ENCODE data around the gene PCED1B. TPM values are rescaled to one million over a fixed set of nuclear protein-coding genes. Genes with fewer than 3 reads are reported as not detected.

The PCED1B gene
- total RNA-seq, 1 experiment from 2014 or later = 0.86 TPM

GRCh38 chr12:47192051-47192450, 112.6 kb downstream of the PCED1B start:
- Histone ChIP-seq H2AFZ (ENCODE audit: low read depth, low read length, poor library complexity, severe bottlenecking) (no peak overlapping the region), H3K27ac (ENCODE audit: low read depth, low read length) (no peak overlapping the region), H3K27me3 (ENCODE audit: insufficient read depth, low read length) (no peaks in the 10 kb centered on the region), H3K4me1 (ENCODE audit: control insufficient read depth in 1 of 2, insufficient read depth in 2 of 2, low read length in 2 of 2) (0 out of 4 replicates have a peak, but pooled peaks cover 0 to 3% of the 10 kb centered on the region in 2 experiments), H3K36me3 (ENCODE audit: control insufficient read depth in 1 of 2, insufficient read depth in 2 of 2, low read length in 2 of 2) (no peaks in the 10 kb centered on the region), H3K9me3 (ENCODE audit: control insufficient read depth in 1 of 2, insufficient read depth in 1 of 2, low read depth in 1 of 2, low read length in 2 of 2) (no peaks in the 10 kb centered on the region), H3K9me2 (ENCODE audit: insufficient read depth) (no peaks in the 10 kb centered on the region), H3K79me2 (ENCODE audit: insufficient read depth, low read length) (no peaks in the 10 kb centered on the region), H4K20me1 (ENCODE audit: insufficient read depth) (no peaks in the 10 kb centered on the region), H3K9ac (ENCODE audit: low read length) (no peak overlapping the region), H3K4me2 (ENCODE audit: low read length) (no peak overlapping the region), H3K4me3 (replicated peaks in 1 of 2; ENCODE audit: low read depth in 1 of 2, low read length in 2 of 2) (no peak overlapping the region)
- POLR2A ChIA-PET = no interaction called here
- CTCF ChIA-PET = no interaction called here
- RAD21 ChIA-PET (ENCODE audit: low non-redundant PET in 1 of 2, low total read pairs in 2 of 2, uncharacterized antibody in 2 of 2, unreplicated experiment in 2 of 2) = no interaction called here
- ATAC-seq (no peak), DNase-seq (ENCODE audit: low read depth, low spot score) (no peak)
- no TSS peak for BruUV-seq (replicated peaks)
- TF ChIP-seq TCF7L2 (IDR thresholded peaks at IDR 0.05; ENCODE audit: borderline replicate concordance, extremely low read depth, insufficient read depth, insufficient read length) = no peak
- TF ChIP-seq ZBTB33 (IDR thresholded peaks at IDR 0.05; ENCODE audit: extremely low read depth, insufficient replicate concordance, low read length) = no peak
- intact Hi-C loops (cut with micrococcal nuclease) = no loop called here

- no peaks in the 10 kb centered on the region for H3K79me2 ChIP-seq (ENCODE audit: insufficient read depth, low read length)
- H2AFZ ChIP-seq (ENCODE audit: low read depth, low read length, poor library complexity, severe bottlenecking) = no peak overlapping the region
- H4K20me1 ChIP-seq (ENCODE audit: insufficient read depth) = no peaks in the 10 kb centered on the region
- POLR2A ChIA-PET = no interaction called here
- ATAC-seq (no peak), DNase-seq (ENCODE audit: low read depth, low spot score) (no peak)
- H3K36me3 ChIP-seq (ENCODE audit: control insufficient read depth in 1 of 2, insufficient read depth in 2 of 2, low read length in 2 of 2) = no peaks in the 10 kb centered on the region
- no peak overlapping the region for H3K27ac ChIP-seq (ENCODE audit: low read depth, low read length)
- no TSS peak for BruUV-seq (replicated peaks)
- H3K27me3 ChIP-seq (ENCODE audit: insufficient read depth, low read length) = no peaks in the 10 kb centered on the region
- H3K9me3 ChIP-seq (ENCODE audit: control insufficient read depth in 1 of 2, insufficient read depth in 1 of 2, low read depth in 1 of 2, low read length in 2 of 2) = no peaks in the 10 kb centered on the region
- CTCF ChIA-PET = interaction anchor here (1.5 kb wide), 1 partner anchor 122 kb away, joined by 5 read pairs; no protein-coding TSS in a partner anchor
- intact Hi-C loops (cut with micrococcal nuclease) = no loop called here
- H3K9ac ChIP-seq (ENCODE audit: low read length) = no peak overlapping the region
- H3K4me3 ChIP-seq (replicated peaks in 1 of 2; ENCODE audit: low read depth in 1 of 2, low read length in 2 of 2) = no peak overlapping the region
- no peak overlapping the region for H3K4me2 ChIP-seq (ENCODE audit: low read length)
- 0 out of 4 replicates have a peak, but pooled peaks cover 0 to 3% of the 10 kb centered on the region in 2 experiments for H3K4me1 ChIP-seq (ENCODE audit: control insufficient read depth in 1 of 2, insufficient read depth in 2 of 2, low read length in 2 of 2)
- H3K9me2 ChIP-seq (ENCODE audit: insufficient read depth) = no peaks in the 10 kb centered on the region
- RAD21 ChIA-PET (ENCODE audit: low non-redundant PET in 1 of 2, low total read pairs in 2 of 2, uncharacterized antibody in 2 of 2, unreplicated experiment in 2 of 2) = interaction anchor here in 1 of 2 experiments (1.1 kb wide), 1 partner anchor 115 kb away, joined by 3 read pairs; no protein-coding TSS in a partner anchor
- TF ChIP-seq FOSL1 (IDR thresholded peaks at IDR 0.05; ENCODE audit: low read depth) (no peak), SRF (IDR thresholded peaks at IDR 0.05; ENCODE audit: low read depth) (no peak), REST (IDR thresholded peaks at IDR 0.05; ENCODE audit: low read depth) (no peak), EZH2phosphoT487 (IDR thresholded peaks at IDR 0.05; ENCODE audit: borderline replicate concordance) (no peak), SIN3A (IDR thresholded peaks at IDR 0.05; ENCODE audit: low read depth) (no peak), CTCF (IDR thresholded peaks at IDR 0.05 in 2 of 3, conservative IDR thresholded peaks at IDR 0.05 in 1 of 3; ENCODE audit: borderline replicate concordance in 1 of 3, insufficient read depth in 1 of 3, low read depth in 2 of 3, low read length in 2 of 3) (no peak), TCF7L2 (IDR thresholded peaks at IDR 0.05; ENCODE audit: borderline replicate concordance, extremely low read depth, insufficient read depth, insufficient read length) (no peak), YY1 (IDR thresholded peaks at IDR 0.05; ENCODE audit: extremely low read depth, insufficient replicate concordance, low read depth, low read length) (no peak), SP1 (IDR thresholded peaks at IDR 0.05; ENCODE audit: low read depth) (no peak), JUND (IDR thresholded peaks at IDR 0.05) (no peak), CBX3 (IDR thresholded peaks at IDR 0.05; ENCODE audit: low read depth) (no peak)
Measured at GRCh38 chr12:47193066-47193465, 113.6 kb downstream of the PCED1B start.

All from HCT116 (cell line).